ENCODE results near the gene EPB41L1.

Gene EPB41L1

DNA sequence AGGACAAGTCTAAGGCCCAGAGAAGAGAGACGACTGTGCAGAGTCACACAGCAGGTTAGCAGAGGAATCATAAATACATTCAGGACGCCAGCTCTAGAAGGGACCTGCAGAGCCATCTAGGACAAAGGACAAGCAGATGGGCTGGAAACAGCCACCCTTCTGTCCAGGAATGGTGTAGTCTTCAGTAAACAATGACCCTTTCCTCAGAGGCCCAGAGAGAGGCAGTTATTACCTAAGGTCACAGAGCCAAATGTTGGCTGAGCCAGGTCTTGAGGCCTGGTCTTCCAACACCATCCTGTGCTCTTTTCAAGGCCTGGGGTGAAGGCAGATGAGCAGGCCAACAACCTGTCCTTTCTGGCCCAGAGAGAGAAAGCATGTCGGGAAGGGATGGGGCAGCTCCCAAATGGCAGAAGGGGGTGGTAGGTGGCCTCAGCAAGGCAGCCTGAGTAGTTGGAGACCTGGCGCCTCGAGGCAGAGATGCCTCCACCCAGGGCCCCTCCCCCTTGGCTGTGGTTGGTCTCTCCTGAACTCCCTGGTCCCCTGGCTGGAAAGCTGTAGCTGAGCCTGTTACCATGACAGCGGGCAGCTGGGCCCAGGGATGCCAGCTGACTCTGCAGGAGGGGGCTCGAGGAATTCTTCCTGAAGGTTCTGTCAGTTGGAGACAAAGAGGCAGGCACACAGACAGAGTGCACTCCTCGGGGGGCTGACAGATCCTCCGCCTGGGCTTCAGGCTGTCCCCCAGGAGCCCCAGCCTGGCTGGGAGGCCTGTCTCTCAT lies 24.8 kb downstream of the EPB41L1 start:
- H3K9me3 Mint-ChIP-seq, result no peaks in the 10 kb centered on the region
- no peak overlapping the region for H3K27ac Mint-ChIP-seq
- CTCF ChIA-PET, result interaction anchor here (1.6 kb wide), 1 partner anchor 20 kb away, joined by 4 read pairs; no protein-coding TSS in a partner anchor
- H3K27me3 Mint-ChIP-seq, result peaks cover 21% of the 10 kb centered on the region
- no peak for DNase-seq
- no peaks in the 10 kb centered on the region for H3K36me3 Mint-ChIP-seq
- no peaks in the 10 kb centered on the region for H3K4me1 Mint-ChIP-seq
- no peak overlapping the region for H3K4me3 Mint-ChIP-seq

DNA sequence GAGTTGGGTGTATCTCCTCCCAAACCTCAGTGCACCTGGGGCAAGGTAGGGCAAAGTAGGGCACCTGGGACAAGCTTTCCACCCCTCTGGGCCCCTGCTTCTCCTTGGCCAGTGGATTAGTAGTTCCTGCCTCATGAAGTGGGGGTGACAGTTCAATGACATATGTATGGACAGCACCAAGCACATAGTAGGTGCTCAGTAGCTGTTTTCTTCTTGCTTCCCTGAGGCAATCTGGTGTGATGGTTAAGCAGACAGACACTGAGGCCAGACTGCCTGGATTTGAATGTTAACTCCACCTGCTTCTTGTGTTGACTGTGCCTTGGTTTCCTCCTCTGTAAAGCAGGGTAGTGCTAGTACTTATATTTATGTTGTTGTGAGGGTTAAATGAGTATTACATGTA lies 25.8 kb downstream of the EPB41L1 start:
- no peak for DNase-seq
- H3K4me1 Mint-ChIP-seq, result no peaks in the 10 kb centered on the region

DNA sequence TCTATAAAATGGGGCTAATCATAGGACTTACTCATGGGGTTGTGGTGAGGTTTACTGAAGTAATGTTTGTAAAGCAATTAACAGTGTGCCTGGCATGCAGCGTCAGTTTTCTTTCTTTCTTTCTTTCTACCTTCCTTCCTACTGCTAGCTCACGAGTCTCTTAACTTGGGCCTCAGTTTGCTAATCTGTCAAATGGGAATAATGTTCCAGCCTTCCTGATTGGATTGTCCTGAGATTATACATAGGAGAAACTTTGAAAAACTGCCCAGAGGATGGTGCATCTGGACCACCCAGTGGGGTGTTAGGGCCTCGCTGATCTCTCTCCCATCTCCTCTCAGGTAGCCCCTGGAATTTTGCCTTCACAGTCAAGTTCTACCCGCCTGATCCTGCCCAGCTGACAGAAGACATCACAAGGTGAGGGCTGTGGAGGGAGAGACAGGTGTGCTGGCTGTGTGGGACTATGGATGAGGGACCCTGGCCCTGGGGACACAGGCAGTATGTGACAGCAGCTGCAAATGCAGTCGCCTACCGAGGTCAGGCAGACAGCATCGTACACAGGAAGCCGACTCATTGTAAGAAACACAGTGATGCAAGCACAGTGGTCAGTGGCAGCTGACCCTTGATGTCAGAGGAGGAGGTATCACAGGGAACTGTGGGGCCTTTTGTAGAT lies 27.5 kb downstream of the EPB41L1 start:
- DNase-seq, result no peak
- peaks cover 11% of the 10 kb centered on the region for H3K27me3 Mint-ChIP-seq
- H3K27ac Mint-ChIP-seq, result no peak overlapping the region
- H3K4me3 Mint-ChIP-seq, result no peak overlapping the region
- H3K36me3 Mint-ChIP-seq, result no peaks in the 10 kb centered on the region
- CTCF ChIA-PET, result no interaction called here
- H3K9me3 Mint-ChIP-seq, result no peaks in the 10 kb centered on the region
- no peaks in the 10 kb centered on the region for H3K4me1 Mint-ChIP-seq

More for the DNA sequence above, 25.8 kb downstream of the EPB41L1 start:
- Mint-ChIP-seq H3K27me3 (peaks cover 14% of the 10 kb centered on the region), H3K4me3 (no peak overlapping the region), H3K27ac (no peak overlapping the region), H3K9me3 (no peaks in the 10 kb centered on the region), H3K36me3 (no peaks in the 10 kb centered on the region)
- CTCF ChIA-PET, result interaction anchor here (0.7 to 1.6 kb wide), 3 partner anchors 19 to 24 kb away, joined by 3 to 6 read pairs (median 4); no protein-coding TSS in a partner anchor

DNA sequence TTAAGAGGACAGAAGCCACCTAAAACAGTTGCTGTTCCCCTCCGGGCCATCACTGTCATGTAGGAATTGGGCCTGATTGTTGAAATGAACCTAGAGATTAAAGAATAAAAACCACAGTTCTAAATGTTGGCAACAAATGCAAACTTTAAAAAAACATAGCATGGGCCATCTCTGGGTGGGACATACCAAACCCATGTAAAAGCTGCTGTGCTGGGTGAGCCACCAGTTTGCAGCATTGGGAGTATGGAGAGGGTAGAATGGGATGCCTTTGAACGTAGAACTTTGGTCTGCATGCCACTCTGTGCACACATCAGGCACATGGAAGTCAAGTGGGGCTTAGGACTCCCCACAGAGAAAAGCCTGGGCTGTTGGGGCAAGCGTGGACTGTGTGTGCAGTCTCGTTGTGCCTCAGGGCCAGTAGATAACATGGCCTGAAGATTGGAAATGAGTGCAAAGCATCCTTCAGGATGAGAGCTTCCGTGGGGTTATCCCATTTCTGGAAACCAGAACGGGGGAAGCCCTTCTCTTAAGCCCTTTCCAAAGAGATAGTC lies 28.1 kb downstream of the EPB41L1 start:
- Mint-ChIP-seq H3K36me3 (no peaks in the 10 kb centered on the region), H3K27me3 (peaks cover 11% of the 10 kb centered on the region), H3K9me3 (no peaks in the 10 kb centered on the region), H3K4me1 (no peaks in the 10 kb centered on the region), H3K27ac (no peak overlapping the region), H3K4me3 (no peak overlapping the region)
- no peak for DNase-seq
- CTCF ChIA-PET, result no interaction called here

DNA sequence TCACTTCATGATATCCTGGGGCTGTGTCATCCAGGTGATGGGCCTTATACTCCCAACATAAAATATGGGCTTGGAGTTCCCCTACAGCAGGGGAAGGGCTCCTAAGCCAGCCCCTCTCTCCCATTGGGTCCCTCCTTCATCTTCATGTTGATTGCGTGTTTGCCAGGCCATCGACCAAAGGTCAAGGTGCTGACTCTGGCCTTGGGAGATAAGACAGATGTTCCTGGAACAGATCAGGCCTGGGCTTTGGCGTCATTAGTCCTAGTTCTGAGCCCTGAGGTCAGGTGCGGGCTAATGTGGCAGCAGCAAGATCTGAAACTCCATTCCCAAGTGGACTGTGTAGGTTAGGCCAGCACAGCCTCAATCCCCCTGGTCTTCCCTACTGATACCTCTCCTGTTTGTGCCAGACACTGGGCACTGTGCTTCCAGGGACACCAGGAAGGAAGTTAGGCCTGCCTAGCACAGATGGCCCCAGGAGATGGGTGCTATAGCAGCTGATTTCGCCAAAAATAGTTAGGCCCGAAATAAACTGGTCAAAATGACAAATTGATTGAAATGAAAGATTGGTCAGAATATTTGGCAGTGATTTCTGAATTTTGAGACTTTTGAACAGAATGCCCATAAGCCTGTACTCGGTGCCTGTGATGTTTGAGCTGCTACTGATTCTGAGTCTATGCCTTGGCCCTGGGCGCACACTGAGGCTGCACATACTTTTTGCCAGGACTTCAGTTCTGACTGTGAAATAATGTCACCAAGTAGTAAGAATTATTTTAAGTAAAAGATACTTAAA lies 28.8 kb downstream of the EPB41L1 start:
- Mint-ChIP-seq H3K9me3 (no peaks in the 10 kb centered on the region), H3K27ac (no peak overlapping the region), H3K4me1 (no peaks in the 10 kb centered on the region), H3K4me3 (no peak overlapping the region), H3K27me3 (peaks cover 11% of the 10 kb centered on the region), H3K36me3 (no peaks in the 10 kb centered on the region)
- DNase-seq, result no peak
- CTCF ChIA-PET, result interaction anchor here (1.3 kb wide), 1 partner anchor 27 kb away, joined by 4 read pairs; no protein-coding TSS in a partner anchor

DNA sequence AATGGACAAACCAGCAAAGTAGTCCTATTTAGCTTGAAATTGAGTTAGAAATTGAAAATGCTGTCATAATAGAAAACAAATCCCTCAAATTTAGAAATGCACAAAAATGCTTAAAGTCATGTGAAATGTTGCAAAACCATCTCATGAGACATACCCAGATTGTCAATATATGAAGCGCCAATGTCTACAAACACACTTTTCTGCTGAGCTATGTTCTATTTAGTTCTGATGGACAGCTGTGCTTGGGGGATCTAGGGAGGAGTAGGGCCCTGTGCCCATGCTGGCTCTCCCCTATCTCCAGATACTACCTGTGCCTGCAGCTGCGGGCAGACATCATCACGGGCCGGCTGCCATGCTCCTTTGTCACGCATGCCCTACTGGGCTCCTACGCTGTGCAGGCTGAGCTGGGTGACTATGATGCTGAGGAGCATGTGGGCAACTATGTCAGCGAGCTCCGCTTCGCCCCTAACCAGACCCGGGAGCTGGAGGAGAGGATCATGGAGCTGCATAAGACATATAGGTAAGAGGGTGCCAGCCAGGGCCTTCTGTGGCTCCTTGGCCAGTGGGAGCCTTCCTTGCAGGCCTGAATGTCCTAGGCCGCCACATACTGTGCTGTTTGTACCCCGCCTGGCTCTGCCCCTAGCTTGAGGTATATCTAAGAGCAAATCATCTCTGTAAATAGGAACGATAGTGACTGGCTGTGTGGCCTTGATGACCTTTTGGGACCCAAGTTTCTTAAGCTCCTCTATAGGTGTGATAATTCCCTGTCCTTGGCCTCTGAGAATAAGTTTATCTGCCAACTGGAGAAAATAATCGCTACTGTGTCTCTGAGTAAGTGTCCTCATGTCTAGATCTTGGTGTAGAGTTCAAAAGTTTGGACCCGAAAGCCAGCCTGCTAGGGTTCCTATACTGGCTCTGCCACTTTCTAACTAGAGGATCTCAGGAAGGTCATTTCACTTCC lies 30.6 kb downstream of the EPB41L1 start:
- H3K4me3 Mint-ChIP-seq, result no peak overlapping the region
- DNase-seq, result no peak
- H3K27me3 Mint-ChIP-seq, result peaks cover 3% of the 10 kb centered on the region
- CTCF ChIA-PET, result interaction anchor here (1.2 to 1.3 kb wide), 2 partner anchors 14 to 29 kb away, joined by 4 to 5 read pairs; no protein-coding TSS in a partner anchor
- no peaks in the 10 kb centered on the region for H3K4me1 Mint-ChIP-seq
- no peaks in the 10 kb centered on the region for H3K36me3 Mint-ChIP-seq
- no peaks in the 10 kb centered on the region for H3K9me3 Mint-ChIP-seq
- no peak overlapping the region for H3K27ac Mint-ChIP-seq

DNA sequence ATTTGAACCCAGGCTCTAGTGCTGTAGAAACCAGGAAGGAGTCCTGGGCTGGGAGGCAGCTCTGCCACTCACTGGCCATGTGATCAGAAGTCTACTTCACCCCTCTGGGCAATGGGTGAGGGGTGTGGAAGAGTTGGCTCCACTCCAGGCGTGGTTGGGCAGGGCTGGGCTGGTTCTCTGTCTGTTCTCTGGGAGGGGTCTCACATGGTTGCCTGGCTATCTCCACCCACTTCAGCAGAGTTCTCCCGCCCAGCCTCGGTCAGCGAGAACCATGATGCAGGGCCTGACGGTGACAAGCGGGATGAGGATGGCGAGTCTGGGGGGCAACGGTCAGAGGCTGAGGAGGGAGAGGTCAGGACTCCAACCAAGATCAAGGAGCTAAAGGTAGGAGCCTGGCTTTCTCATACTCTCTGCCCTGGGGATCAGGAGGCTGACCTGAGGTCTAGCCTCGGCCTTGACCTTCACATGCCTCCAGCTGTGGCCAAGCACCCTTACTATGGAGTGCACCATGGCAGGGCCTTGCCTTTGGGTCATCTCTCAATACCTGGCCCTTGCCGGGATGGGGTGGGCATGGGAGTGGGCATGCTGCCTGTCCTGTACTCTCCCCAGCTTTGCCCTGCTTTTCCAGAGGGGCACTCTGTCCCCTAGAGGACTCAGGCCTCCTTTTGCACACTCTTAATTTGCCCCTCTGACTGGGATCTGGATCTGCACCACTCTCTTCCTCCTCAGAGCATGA lies 39.6 kb downstream of the EPB41L1 start:
- no peaks in the 10 kb centered on the region for H3K4me1 Mint-ChIP-seq
- H3K4me3 Mint-ChIP-seq, result no peak overlapping the region
- H3K27me3 Mint-ChIP-seq, result no peaks in the 10 kb centered on the region
- no peak for DNase-seq
- CTCF ChIA-PET, result interaction anchor here (1.3 to 2.3 kb wide), 2 partner anchors 9 to 38 kb away, joined by 3 to 8 read pairs; no protein-coding TSS in a partner anchor
- no peaks in the 10 kb centered on the region for H3K36me3 Mint-ChIP-seq
- H3K9me3 Mint-ChIP-seq, result no peaks in the 10 kb centered on the region
- no peak overlapping the region for H3K27ac Mint-ChIP-seq

DNA sequence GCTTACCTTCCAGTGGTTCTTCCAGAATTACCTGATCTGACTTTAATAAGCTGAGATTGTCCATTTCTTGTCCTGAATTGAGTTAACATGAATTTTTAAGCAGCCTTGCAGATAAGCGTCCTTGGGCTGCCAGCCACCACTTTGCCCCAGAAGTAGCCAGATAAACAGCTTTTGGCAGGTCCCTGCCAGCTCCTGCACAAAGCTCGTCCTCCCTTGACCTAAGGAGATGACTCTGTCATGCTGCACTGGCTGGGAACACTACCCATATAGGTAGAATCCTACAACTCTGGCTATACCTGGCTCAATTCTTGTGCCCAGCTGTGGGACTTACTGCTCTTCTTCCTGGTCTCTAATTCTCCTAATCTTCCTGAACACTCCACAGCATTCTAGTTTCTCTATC lies 42.1 kb downstream of the EPB41L1 start:
- no peaks in the 10 kb centered on the region for H3K9me3 Mint-ChIP-seq
- DNase-seq, result no peak

DNA sequence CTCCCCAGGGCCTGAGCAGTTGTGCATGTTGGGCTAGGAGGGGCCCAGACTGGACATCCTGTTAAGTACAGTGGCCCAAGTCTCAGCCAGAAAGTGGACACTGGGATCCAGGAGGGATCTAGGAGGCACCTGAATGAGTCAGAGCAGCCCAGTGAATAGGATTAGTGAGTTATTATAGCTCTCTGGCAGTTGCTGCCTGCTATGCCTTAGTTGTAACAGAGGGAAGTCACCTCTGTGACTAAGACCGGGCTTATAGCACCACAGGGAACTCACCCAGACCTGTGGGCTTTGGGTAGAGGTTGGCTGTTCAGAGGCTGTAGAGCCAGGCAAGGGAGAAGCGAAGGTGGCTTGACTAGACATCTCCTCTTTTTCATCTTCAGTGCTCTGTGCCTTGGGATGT lies 42.7 kb downstream of the EPB41L1 start:
- Mint-ChIP-seq H3K27ac (no peak overlapping the region), H3K27me3 (peaks cover 22% of the 10 kb centered on the region), H3K36me3 (no peaks in the 10 kb centered on the region), H3K4me3 (no peak overlapping the region), H3K9me3 (no peaks in the 10 kb centered on the region), H3K4me1 (no peaks in the 10 kb centered on the region)
- no peak for DNase-seq
- CTCF ChIA-PET, result interaction anchor here (0.6 to 1.0 kb wide), 3 partner anchors 59 to 210 kb away, joined by 4 read pairs; no protein-coding TSS in a partner anchor

More for the DNA sequence above, 42.1 kb downstream of the EPB41L1 start:
- CTCF ChIA-PET, result interaction anchor here (0.9 to 1.0 kb wide), 3 partner anchors 14 to 209 kb away, joined by 3 to 4 read pairs (median 3); no protein-coding TSS in a partner anchor
- no peak overlapping the region for H3K27ac Mint-ChIP-seq
- H3K27me3 Mint-ChIP-seq, result peaks cover 19% of the 10 kb centered on the region
- no peaks in the 10 kb centered on the region for H3K36me3 Mint-ChIP-seq
- no peaks in the 10 kb centered on the region for H3K4me1 Mint-ChIP-seq
- no peak overlapping the region for H3K4me3 Mint-ChIP-seq

DNA sequence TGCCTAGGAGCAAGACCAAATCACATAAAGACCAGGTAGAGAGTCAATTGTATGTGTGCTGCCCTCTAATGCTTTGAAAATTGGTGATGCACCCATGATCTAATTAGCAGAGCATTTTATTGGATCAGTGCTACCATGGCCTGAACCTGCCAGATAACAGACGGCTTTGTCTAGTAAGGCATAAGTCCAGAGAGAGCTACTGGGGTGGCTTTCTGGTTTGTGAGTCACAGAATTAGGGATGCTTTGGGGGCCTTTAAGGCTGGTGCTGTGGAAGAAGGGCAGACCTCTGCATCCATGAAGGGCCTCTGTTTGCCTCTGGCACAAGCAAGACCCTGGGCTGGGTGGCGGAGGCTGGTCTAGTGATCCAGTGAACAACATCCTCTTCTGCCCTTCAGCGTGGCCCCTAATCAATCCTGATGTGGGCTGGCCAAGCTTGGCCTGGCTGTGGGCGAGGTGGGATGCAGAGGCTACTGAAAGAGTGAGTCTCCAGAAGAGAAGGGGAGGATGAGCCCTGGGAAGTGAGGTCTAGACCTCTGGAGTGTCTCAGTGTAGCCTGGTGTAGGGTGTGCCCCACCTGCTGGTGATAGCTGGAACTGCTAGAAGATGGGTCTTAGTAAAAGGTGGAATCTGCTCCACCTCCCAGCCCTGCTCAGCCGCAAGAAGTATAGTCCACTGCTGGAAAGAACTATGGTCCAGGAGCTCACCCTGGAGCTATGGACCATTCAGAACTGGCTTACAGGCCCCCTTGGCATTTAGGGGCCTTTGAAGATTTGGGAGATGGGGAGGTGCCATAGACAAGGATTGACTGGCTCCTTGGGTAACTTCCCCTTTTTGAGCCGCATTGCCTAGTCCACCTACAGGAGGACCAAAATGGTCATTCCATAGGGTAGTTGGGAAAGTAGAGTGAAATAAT lies 45.1 kb downstream of the EPB41L1 start:
- H3K4me1 Mint-ChIP-seq, result no peaks in the 10 kb centered on the region
- H3K36me3 Mint-ChIP-seq, result no peaks in the 10 kb centered on the region
- CTCF ChIA-PET, result interaction anchor here (0.6 to 2.8 kb wide), 21 partner anchors 9 to 240 kb away, joined by 3 to 26 read pairs (median 4); no protein-coding TSS in a partner anchor
- H3K9me3 Mint-ChIP-seq, result no peaks in the 10 kb centered on the region
- no peak overlapping the region for H3K27ac Mint-ChIP-seq
- no peak overlapping the region for H3K4me3 Mint-ChIP-seq
- H3K27me3 Mint-ChIP-seq, result peaks cover 42% of the 10 kb centered on the region
- peak; percentile 86 for DNase-seq

DNA sequence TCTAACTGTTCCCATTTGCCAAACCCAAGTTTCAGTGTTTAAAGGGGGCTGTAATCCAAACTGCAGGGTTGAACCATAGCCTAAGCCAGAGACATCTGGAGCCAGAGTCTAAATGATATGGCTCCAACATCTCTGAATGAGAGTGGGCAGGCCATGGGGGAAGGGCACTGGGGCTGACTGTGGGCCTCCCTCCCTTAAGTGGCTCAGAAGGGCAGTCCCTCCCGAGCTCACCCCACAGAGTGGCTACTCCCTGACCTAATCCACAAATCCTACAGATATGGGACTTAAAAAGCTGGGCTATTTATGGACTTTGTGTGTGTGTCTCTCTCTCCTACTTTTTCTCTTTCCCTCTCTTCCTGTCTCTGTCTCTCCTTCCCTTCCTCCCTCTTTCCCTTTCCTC lies 45.9 kb downstream of the EPB41L1 start:
- H3K9me3 Mint-ChIP-seq, result no peaks in the 10 kb centered on the region
- H3K36me3 Mint-ChIP-seq, result no peaks in the 10 kb centered on the region
- no peak for DNase-seq
- H3K27me3 Mint-ChIP-seq, result peaks cover 42% of the 10 kb centered on the region
- CTCF ChIA-PET, result interaction anchor here (0.6 to 2.8 kb wide), 10 partner anchors 10 to 239 kb away, joined by 3 to 26 read pairs (median 6); no protein-coding TSS in a partner anchor
- no peaks in the 10 kb centered on the region for H3K4me1 Mint-ChIP-seq
- H3K27ac Mint-ChIP-seq, result no peak overlapping the region
- no peak overlapping the region for H3K4me3 Mint-ChIP-seq
